Breast epithelium (tissue), 3 donors: ENCODE measurements around the gene CPED1.

ENCODE experiments used
- POLR2AphosphoS5 ChIP-seq, 3 donors: sonication (generic); formaldehyde crosslinking; IDR thresholded peaks; one replicate each; pipeline ENCODE4 v1.6.1; 2017; ENCODE audit warnings: antibody characterized with exemption in 3 of 3
- TF ChIP-seq, protein P1 (sequence below), 3 donors: fragments of 450-650 bp; IDR thresholded peaks; one replicate each; pipeline ENCODE4 v1.5.1; 2016 to 2017; ENCODE audit warnings: antibody characterized with exemption in 3 of 3, mild to moderate bottlenecking in 3 of 3, moderate library complexity in 3 of 3

DNA sequence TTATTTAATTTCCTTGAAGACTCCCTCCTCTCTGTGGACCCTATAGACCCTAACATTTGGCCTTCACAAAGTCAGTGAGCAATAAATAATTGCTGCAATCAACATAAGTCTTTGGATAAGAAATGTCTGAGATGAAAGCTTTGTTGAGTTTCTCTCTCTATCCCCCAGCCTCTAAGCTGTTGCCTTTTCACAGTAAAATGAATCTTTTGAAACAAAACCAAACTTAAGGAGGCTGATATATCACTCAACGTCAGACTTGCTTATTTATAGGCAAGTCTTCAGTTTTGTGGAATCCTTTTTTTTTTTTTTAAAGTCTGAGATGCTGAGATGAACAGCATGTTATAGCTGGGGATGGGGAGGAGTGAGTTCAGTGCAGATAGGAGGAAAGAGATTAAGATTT is 10.0 kb downstream of the CPED1 start:
- no peak for TF ChIP-seq POLR2AphosphoS5 (IDR thresholded peaks at IDR 0.05)
- TF ChIP-seq, protein P1, sequence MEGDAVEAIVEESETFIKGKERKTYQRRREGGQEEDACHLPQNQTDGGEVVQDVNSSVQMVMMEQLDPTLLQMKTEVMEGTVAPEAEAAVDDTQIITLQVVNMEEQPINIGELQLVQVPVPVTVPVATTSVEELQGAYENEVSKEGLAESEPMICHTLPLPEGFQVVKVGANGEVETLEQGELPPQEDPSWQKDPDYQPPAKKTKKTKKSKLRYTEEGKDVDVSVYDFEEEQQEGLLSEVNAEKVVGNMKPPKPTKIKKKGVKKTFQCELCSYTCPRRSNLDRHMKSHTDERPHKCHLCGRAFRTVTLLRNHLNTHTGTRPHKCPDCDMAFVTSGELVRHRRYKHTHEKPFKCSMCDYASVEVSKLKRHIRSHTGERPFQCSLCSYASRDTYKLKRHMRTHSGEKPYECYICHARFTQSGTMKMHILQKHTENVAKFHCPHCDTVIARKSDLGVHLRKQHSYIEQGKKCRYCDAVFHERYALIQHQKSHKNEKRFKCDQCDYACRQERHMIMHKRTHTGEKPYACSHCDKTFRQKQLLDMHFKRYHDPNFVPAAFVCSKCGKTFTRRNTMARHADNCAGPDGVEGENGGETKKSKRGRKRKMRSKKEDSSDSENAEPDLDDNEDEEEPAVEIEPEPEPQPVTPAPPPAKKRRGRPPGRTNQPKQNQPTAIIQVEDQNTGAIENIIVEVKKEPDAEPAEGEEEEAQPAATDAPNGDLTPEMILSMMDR (IDR thresholded peaks at IDR 0.05) = no peak
